ENCODE data around the gene RIPOR1.

Gene RIPOR1

DNA sequence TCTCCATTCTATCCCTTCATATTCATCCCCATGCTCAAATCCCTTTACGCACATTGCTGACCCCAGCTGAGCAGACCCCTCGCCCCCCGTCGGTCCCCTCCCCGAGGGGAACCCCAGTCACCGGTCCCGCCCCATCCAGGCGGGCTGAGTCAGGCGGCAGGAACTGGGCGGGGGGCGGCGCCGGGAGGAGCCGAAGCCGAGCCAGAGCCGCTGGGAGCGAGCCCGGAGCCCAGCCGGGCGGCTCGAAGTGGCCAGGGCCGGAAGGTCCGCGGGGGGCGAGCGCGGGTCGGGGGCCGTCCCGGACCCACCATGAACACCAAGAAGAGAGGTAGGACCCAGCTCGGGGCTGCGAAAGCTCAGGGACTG, 8.6 kb downstream of the RIPOR1 start:
- H3K36me3 ChIP-seq (ENCODE audit: control insufficient read depth, insufficient read depth, low read length), result peaks cover 5% of the 10 kb centered on the region
- no peak for TF ChIP-seq CTCF (IDR thresholded peaks at IDR 0.05; ENCODE audit: insufficient read depth, low read length, poor library complexity, severe bottlenecking)
- no peak for DNase-seq (ENCODE audit: extremely low read depth, insufficient read length)
- H3K4me3 ChIP-seq (replicated peaks; ENCODE audit: low read depth, low read length), result peak overlapping the region; percentile 74
- H3K27me3 ChIP-seq (replicated peaks; ENCODE audit: control insufficient read depth, insufficient read depth, low read length), result no peaks in the 10 kb centered on the region

GRCh38 chr16:67537636-67538591, 9.3 kb downstream of the RIPOR1 start:
- no peak for DNase-seq (ENCODE audit: extremely low read depth, insufficient read length)
- Histone ChIP-seq H3K27me3 (replicated peaks; ENCODE audit: control insufficient read depth, insufficient read depth, low read length) (no peaks in the 10 kb centered on the region), H3K4me3 (replicated peaks; ENCODE audit: low read depth, low read length) (peak overlapping the region; percentile 74), H3K36me3 (ENCODE audit: control insufficient read depth, insufficient read depth, low read length) (peaks cover 5% of the 10 kb centered on the region)
- TF ChIP-seq CTCF (IDR thresholded peaks at IDR 0.05; ENCODE audit: insufficient read depth, low read length, poor library complexity, severe bottlenecking), result no peak

- TF ChIP-seq CTCF (IDR thresholded peaks at IDR 0.05; ENCODE audit: insufficient read depth, low read length, poor library complexity, severe bottlenecking), result no peak
- H3K27me3 ChIP-seq (replicated peaks; ENCODE audit: control insufficient read depth, insufficient read depth, low read length), result no peaks in the 10 kb centered on the region
- no peak for DNase-seq (ENCODE audit: extremely low read depth, insufficient read length)
- H3K36me3 ChIP-seq (ENCODE audit: control insufficient read depth, insufficient read depth, low read length), result peaks cover 10% of the 10 kb centered on the region
- H3K4me3 ChIP-seq (replicated peaks; ENCODE audit: low read depth, low read length), result peak overlapping the region; percentile 74
Measured at GRCh38 chr16:67538666-67539101, 10.1 kb downstream of the RIPOR1 start.

DNA sequence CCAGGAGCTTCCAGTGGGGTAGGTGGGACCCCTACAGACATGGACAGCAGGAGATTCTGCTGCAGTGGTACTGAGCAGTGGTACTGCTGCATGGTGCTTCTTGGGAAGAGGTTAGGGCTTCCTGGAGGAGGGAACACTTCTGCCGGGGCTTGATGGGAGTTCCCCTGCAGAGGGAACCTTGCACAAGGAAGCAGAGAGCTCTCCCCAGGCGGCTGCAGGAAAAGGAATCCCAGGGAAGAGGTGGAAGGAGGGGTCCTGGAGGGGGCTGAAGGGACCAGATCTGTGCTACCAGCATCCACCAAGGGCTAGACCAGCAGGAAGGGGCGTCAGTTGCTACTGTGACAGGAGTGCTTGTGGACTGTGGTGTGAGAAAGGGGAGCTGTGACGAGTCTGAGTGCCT, 10.6 kb downstream of the RIPOR1 start:
- DNase-seq (ENCODE audit: extremely low read depth, insufficient read length), result no peak
- no peak overlapping the region for H3K4me3 ChIP-seq (replicated peaks; ENCODE audit: low read depth, low read length)
- no peaks in the 10 kb centered on the region for H3K27me3 ChIP-seq (replicated peaks; ENCODE audit: control insufficient read depth, insufficient read depth, low read length)
- TF ChIP-seq CTCF (IDR thresholded peaks at IDR 0.05; ENCODE audit: insufficient read depth, low read length, poor library complexity, severe bottlenecking), result no peak
- H3K36me3 ChIP-seq (ENCODE audit: control insufficient read depth, insufficient read depth, low read length), result peaks cover 12% of the 10 kb centered on the region

DNA sequence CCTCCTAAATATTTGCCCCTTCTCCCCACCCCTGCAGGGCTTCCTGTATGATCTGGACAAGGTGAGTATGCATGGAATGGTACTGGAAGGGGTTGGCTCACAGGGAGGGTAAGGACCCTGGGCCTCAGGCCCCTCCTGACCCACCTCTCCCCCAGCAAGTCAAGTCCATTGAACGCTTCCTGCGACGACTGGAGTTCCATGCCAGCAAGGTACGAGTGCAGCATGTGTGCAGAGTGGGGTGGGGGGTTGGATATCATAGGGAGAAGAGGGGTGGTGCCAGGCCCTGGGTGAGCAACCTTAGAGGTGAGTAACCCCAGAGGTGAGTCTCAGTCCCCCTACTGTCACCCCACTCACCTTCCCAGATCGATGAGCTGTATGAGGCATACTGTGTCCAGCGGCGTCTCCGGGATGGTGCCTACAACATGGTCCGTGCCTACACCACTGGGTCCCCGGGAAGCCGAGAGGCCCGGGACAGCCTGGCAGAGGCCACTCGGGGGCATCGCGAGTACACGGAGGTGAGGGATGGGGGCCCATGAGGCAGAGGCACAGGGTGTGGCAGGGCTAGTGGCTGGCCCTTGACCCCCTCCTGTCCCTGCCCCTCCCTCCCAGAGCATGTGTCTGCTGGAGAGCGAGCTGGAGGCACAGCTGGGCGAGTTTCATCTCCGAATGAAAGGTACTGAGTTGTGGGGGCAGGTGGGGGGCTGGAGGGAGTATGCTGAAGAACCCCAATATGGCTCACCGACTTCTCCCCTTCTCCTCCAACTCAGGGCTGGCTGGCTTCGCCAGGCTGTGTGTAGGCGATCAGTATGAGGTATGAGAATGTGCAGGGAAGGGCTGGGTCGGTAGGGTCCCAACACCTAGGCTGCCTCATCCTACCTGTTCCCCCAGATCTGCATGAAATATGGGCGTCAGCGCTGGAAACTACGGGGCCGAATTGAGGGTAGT, 11.3 kb downstream of the RIPOR1 start:
- Histone ChIP-seq H3K4me3 (replicated peaks; ENCODE audit: low read depth, low read length) (no peak overlapping the region), H3K27me3 (replicated peaks; ENCODE audit: control insufficient read depth, insufficient read depth, low read length) (no peaks in the 10 kb centered on the region), H3K36me3 (ENCODE audit: control insufficient read depth, insufficient read depth, low read length) (peaks cover 12% of the 10 kb centered on the region)
- TF ChIP-seq CTCF (IDR thresholded peaks at IDR 0.05; ENCODE audit: insufficient read depth, low read length, poor library complexity, severe bottlenecking), result no peak
- DNase-seq (ENCODE audit: extremely low read depth, insufficient read length), result no peak

All from GM06990 (cell line).